Karpas-422 (cell line): ENCODE measurements around the gene DNAH11. TPM values are rescaled to one million over a fixed set of nuclear protein-coding genes. Genes with fewer than 3 reads are reported as not detected.
"Not testable (repeated sequence)": the region's sequence is repeated elsewhere in the genome, so short reads cannot be mapped to it uniquely, and the experiment has no call there.

Source experiments
- DNase-seq: peaks from one replicate; pipeline ENCODE4 v3.0.0-alpha.2; 2015
- H2AFZ ChIP-seq: fragments of 200-600 bp; sonication (generic); 2 replicates; pipeline ENCODE4 v1.6.1; 2014; ENCODE audit warnings: antibody characterized with exemption, low read length, mixed read lengths
- H3K27ac ChIP-seq: fragments of 200-600 bp; sonication (generic); 2 replicates; pipeline ENCODE4 v1.5.1; 2014; ENCODE audit warnings: mild to moderate bottlenecking, low read length, moderate library complexity
- H3K27me3 ChIP-seq: fragments of 200-600 bp; sonication (generic); 2 replicates; pipeline ENCODE4 v1.6.1; 2014; ENCODE audit warnings: low read length, mixed read lengths
- H3K36me3 ChIP-seq: fragments of 200-600 bp; sonication (generic); 2 replicates; pipeline ENCODE4 v1.6.1; 2014; ENCODE audit warnings: low read length, mixed read lengths; ENCODE audit not compliant: insufficient read depth
- H3K4me1 ChIP-seq: fragments of 200-600 bp; sonication (generic); 2 replicates; pipeline ENCODE4 v1.6.1; 2014; ENCODE audit warnings: mild to moderate bottlenecking, low read length, mixed read lengths
- H3K4me2 ChIP-seq: fragments of 200-600 bp; sonication (generic); 2 replicates; pipeline ENCODE4 v1.6.1; 2014; ENCODE audit warnings: low read length, low read depth, mild to moderate bottlenecking; ENCODE audit not compliant: poor library complexity, severe bottlenecking
- H3K4me3 ChIP-seq: fragments of 200-600 bp; sonication (generic); 2 replicates; pipeline ENCODE4 v1.5.1; 2014; ENCODE audit warnings: mild to moderate bottlenecking, antibody characterized with exemption, low read length, mixed read lengths
- H3K79me2 ChIP-seq: fragments of 200-600 bp; sonication (generic); 2 replicates; pipeline ENCODE4 v1.6.1; 2014; ENCODE audit warnings: mild to moderate bottlenecking, low read length, mixed read lengths
- H3K9ac ChIP-seq: fragments of 200-600 bp; sonication (generic); 2 replicates; pipeline ENCODE4 v1.6.0; 2014; ENCODE audit warnings: low read length
- H3K9me2 ChIP-seq: fragments of 200-600 bp; sonication (generic), shearing (Covaris generic); replicated peaks from 2 replicates; pipeline ENCODE4 v1.6.0; 2014; ENCODE audit warnings: mild to moderate bottlenecking, low read length, moderate library complexity; ENCODE audit not compliant: insufficient read depth
- H3K9me3 ChIP-seq: fragments of 300-700, 200-600 bp; sonication (generic); 2 replicates; pipeline ENCODE4 v1.6.1; 2014; ENCODE audit warnings: low read length, mixed read lengths
- H4K20me1 ChIP-seq: fragments of 200-600 bp; sonication (generic); 2 replicates; pipeline ENCODE4 v1.6.1; 2014; ENCODE audit warnings: mild to moderate bottlenecking, antibody characterized with exemption, low read length, low read depth; ENCODE audit not compliant: insufficient read depth
- total RNA-seq: library from RNA; depleted of rRNA; stranded (reverse); fragments of >200 nt; shearing (Covaris generic); gene quantifications from 2 replicates; pipeline ENCODE4 v1.2.3, GENCODE V29; 2014; ENCODE audit warnings: low replicate concordance

Gene DNAH11
- total RNA-seq, 1 experiment from 2014 or later: 0.04 TPM

- H3K9me2 ChIP-seq, H3K27me3 ChIP-seq, H4K20me1 ChIP-seq, H3K4me1 ChIP-seq, H2AFZ ChIP-seq, H3K79me2 ChIP-seq, H3K36me3 ChIP-seq, H3K9me3 ChIP-seq, H3K9ac ChIP-seq, DNase-seq, H3K27ac ChIP-seq, H3K4me3 ChIP-seq, H3K4me2 ChIP-seq: not testable (repeated sequence)
Observed at GRCh38 chr7:21691146-21691545, 148.3 kb downstream of the DNAH11 start.

GRCh38 chr7:21700587-21700986, 157.7 kb downstream of the DNAH11 start:
- H3K27ac ChIP-seq, H3K36me3 ChIP-seq, H2AFZ ChIP-seq, H3K4me1 ChIP-seq, H3K9me2 ChIP-seq, H3K79me2 ChIP-seq, H3K9me3 ChIP-seq, H3K4me3 ChIP-seq, H4K20me1 ChIP-seq, H3K4me2 ChIP-seq, DNase-seq, H3K27me3 ChIP-seq, H3K9ac ChIP-seq: not testable (repeated sequence)

GRCh38 chr7:21702303-21702702, 159.5 kb downstream of the DNAH11 start:
- no peak for DNase-seq
- H3K4me3 ChIP-seq: no peak overlapping the region
- H3K79me2 ChIP-seq: no peaks in the 10 kb centered on the region
- no peaks in the 10 kb centered on the region for H4K20me1 ChIP-seq
- no peaks in the 10 kb centered on the region for H3K4me1 ChIP-seq
- no peaks in the 10 kb centered on the region for H3K9me2 ChIP-seq
- H3K9me3 ChIP-seq: no peaks in the 10 kb centered on the region
- no peaks in the 10 kb centered on the region for H3K36me3 ChIP-seq
- no peak overlapping the region for H2AFZ ChIP-seq
- H3K27me3 ChIP-seq: no peaks in the 10 kb centered on the region
- no peak overlapping the region for H3K4me2 ChIP-seq
- no peak overlapping the region for H3K9ac ChIP-seq
- no peak overlapping the region for H3K27ac ChIP-seq

GRCh38 chr7:21704359-21704758, 161.5 kb downstream of the DNAH11 start:
- H3K4me2 ChIP-seq: no peak overlapping the region
- no peak overlapping the region for H2AFZ ChIP-seq
- H4K20me1 ChIP-seq: no peaks in the 10 kb centered on the region
- no peaks in the 10 kb centered on the region for H3K36me3 ChIP-seq
- no peak overlapping the region for H3K9ac ChIP-seq
- H3K9me3 ChIP-seq: no peaks in the 10 kb centered on the region
- no peak for DNase-seq
- H3K27me3 ChIP-seq: no peaks in the 10 kb centered on the region
- H3K27ac ChIP-seq: no peak overlapping the region
- no peaks in the 10 kb centered on the region for H3K4me1 ChIP-seq
- H3K79me2 ChIP-seq: no peaks in the 10 kb centered on the region
- H3K9me2 ChIP-seq: no peaks in the 10 kb centered on the region
- H3K4me3 ChIP-seq: no peak overlapping the region

- Histone ChIP-seq H3K9me3 (no peaks in the 10 kb centered on the region), H3K4me1 (no peaks in the 10 kb centered on the region), H3K36me3 (no peaks in the 10 kb centered on the region), H3K9me2 (no peaks in the 10 kb centered on the region), H3K4me3 (no peak overlapping the region), H3K79me2 (no peaks in the 10 kb centered on the region), H3K9ac (no peak overlapping the region), H4K20me1 (no peaks in the 10 kb centered on the region), H3K4me2 (no peak overlapping the region), H3K27me3 (no peaks in the 10 kb centered on the region), H3K27ac (no peak overlapping the region), H2AFZ (no peak overlapping the region)
- DNase-seq: no peak
Observed at GRCh38 chr7:21706131-21706530, 163.3 kb downstream of the DNAH11 start.

GRCh38 chr7:21707566-21707965, 164.7 kb downstream of the DNAH11 start:
- H3K4me2 ChIP-seq: no peak overlapping the region
- H3K27me3 ChIP-seq: no peaks in the 10 kb centered on the region
- H4K20me1 ChIP-seq: no peaks in the 10 kb centered on the region
- H3K4me1 ChIP-seq: no peaks in the 10 kb centered on the region
- H3K27ac ChIP-seq: no peak overlapping the region
- H3K9me3 ChIP-seq: no peaks in the 10 kb centered on the region
- no peak for DNase-seq
- no peaks in the 10 kb centered on the region for H3K79me2 ChIP-seq
- H3K36me3 ChIP-seq: no peaks in the 10 kb centered on the region
- no peak overlapping the region for H2AFZ ChIP-seq
- no peaks in the 10 kb centered on the region for H3K9me2 ChIP-seq
- no peak overlapping the region for H3K9ac ChIP-seq
- no peak overlapping the region for H3K4me3 ChIP-seq

- H3K27ac ChIP-seq: no peak overlapping the region
- H3K27me3 ChIP-seq: no peaks in the 10 kb centered on the region
- no peaks in the 10 kb centered on the region for H3K79me2 ChIP-seq
- H3K4me3 ChIP-seq: no peak overlapping the region
- H3K9me2 ChIP-seq: no peaks in the 10 kb centered on the region
- no peak overlapping the region for H3K4me2 ChIP-seq
- H2AFZ ChIP-seq: no peak overlapping the region
- no peaks in the 10 kb centered on the region for H3K9me3 ChIP-seq
- no peak overlapping the region for H3K9ac ChIP-seq
- no peaks in the 10 kb centered on the region for H3K36me3 ChIP-seq
- H3K4me1 ChIP-seq: no peaks in the 10 kb centered on the region
- no peak for DNase-seq
- H4K20me1 ChIP-seq: no peaks in the 10 kb centered on the region
Observed at GRCh38 chr7:21708096-21708495, 165.3 kb downstream of the DNAH11 start.

- H3K4me1 ChIP-seq: no peaks in the 10 kb centered on the region
- H3K4me3 ChIP-seq: no peak overlapping the region
- H4K20me1 ChIP-seq: no peaks in the 10 kb centered on the region
Observed at GRCh38 chr7:21717323-21717722, 174.5 kb downstream of the DNAH11 start.

GRCh38 chr7:21718391-21718790, 175.6 kb downstream of the DNAH11 start:
- Histone ChIP-seq H2AFZ (no peak overlapping the region), H3K4me1 (no peaks in the 10 kb centered on the region), H3K27me3 (no peaks in the 10 kb centered on the region), H3K9me2 (no peaks in the 10 kb centered on the region), H3K36me3 (no peaks in the 10 kb centered on the region), H3K9me3 (no peaks in the 10 kb centered on the region), H3K4me2 (no peak overlapping the region), H3K9ac (no peak overlapping the region), H3K27ac (no peak overlapping the region), H3K4me3 (no peak overlapping the region), H3K79me2 (no peaks in the 10 kb centered on the region), H4K20me1 (no peaks in the 10 kb centered on the region)
- DNase-seq: no peak

More at GRCh38 chr7:21717323-21717722, 174.5 kb downstream of the DNAH11 start:
- no peak for DNase-seq
- Histone ChIP-seq H3K27me3 (no peaks in the 10 kb centered on the region), H3K9me3 (no peaks in the 10 kb centered on the region), H3K36me3 (no peaks in the 10 kb centered on the region), H3K9ac (no peak overlapping the region), H3K4me2 (no peak overlapping the region), H2AFZ (no peak overlapping the region), H3K79me2 (no peaks in the 10 kb centered on the region), H3K9me2 (no peaks in the 10 kb centered on the region), H3K27ac (no peak overlapping the region)
